NCI-H2171 treated with DMSO at 0.1 percent for 48 hours (cell line): ENCODE data around the gene ETV6.

Experiments used
- DNase-seq: peaks from one replicate; lab custom pipeline; 2025; lab: John Stamatoyannopoulos, UW

Gene ETV6

GRCh38 chr12:11777451-11777850 is 128.0 kb downstream of the ETV6 start:
- no peak for DNase-seq

DNA sequence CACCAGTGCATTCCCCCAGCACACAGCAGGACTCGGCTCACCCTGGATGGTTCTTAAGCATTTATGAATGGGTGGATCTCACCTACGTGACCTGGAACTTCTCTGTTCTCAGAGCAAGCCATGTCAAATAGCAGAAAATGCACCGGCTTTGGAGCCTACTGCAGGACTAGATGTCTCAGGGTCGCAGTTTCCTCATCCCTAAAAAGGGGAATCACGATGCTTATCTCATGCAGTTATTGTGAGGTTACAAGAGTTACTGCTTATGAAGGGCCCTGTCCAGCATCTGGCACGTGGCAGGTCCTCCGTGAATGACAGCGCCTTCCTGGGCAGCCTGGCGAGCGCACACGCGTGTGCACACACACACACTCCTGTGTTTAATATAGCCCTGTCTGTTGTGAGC is 128.5 kb downstream of the ETV6 start:
- DNase-seq = no peak

GRCh38 chr12:11778713-11779685 is 129.5 kb downstream of the ETV6 start:
- no peak for DNase-seq

DNA sequence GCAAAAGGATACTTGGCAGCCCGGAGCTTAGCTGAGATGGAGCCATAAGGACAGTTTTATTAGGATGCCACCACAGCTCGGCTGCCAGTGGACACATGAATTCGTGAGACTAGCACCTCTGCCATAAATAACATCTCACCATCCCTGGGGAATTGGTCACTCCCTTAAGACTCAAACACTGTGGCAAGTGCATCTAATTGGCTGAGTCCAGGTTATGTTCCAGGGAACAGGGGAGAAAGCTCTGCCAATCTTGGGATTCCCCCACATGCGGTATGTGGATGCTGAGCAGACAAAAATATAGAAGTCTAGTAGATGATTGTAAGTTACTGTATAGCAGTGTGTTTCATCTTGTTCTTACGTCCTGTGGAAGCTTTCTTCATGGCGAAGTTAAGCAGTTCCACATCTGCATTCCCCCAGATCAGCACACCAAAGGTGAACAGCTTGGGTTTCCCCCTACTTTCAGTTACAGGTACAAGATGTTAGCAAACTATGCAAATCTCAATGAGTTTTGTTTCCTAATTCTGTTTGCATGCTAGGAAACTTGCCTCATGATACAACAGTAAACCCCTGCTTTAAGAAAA is 131.1 kb downstream of the ETV6 start:
- no peak for DNase-seq

GRCh38 chr12:11782914-11783420 is 133.5 kb downstream of the ETV6 start:
- no peak for DNase-seq

GRCh38 chr12:11785712-11786111 is 136.2 kb downstream of the ETV6 start:
- DNase-seq = no peak

DNA sequence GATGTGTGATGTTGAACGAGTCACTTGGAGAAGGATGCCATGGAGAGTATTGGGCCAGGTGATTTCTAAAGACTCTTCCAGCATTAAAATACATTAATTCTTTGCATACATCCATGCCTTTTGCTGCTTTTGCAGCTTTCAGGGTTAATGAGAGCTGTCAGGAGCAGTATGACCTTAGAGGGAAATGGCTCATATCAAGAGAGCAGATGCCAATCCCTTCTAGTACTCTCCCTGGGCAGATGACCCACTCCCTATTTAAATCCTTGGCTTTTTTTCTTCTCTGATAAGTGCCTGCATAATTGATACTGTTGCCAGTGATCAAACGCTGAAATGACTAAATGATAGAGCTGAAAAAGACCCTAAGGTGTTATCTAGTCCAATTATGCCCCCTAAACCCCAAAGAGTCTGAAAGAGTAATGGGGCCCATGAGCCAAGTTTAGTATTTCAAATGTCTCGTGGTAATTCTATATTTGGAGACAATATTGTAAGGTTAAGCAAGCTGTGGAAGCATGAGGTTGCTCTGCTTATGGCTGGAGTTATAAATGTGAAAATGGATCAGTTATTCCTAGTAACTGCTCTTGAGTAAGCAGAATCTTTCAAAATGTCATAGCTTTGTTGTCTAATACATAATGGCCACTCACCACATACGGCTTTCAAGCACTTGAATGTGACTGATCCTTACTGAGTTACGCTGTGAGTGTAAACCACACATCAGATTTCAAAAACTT is 137.3 kb downstream of the ETV6 start:
- no peak for DNase-seq

GRCh38 chr12:11787437-11787836 is 138.0 kb downstream of the ETV6 start:
- no peak for DNase-seq

DNA sequence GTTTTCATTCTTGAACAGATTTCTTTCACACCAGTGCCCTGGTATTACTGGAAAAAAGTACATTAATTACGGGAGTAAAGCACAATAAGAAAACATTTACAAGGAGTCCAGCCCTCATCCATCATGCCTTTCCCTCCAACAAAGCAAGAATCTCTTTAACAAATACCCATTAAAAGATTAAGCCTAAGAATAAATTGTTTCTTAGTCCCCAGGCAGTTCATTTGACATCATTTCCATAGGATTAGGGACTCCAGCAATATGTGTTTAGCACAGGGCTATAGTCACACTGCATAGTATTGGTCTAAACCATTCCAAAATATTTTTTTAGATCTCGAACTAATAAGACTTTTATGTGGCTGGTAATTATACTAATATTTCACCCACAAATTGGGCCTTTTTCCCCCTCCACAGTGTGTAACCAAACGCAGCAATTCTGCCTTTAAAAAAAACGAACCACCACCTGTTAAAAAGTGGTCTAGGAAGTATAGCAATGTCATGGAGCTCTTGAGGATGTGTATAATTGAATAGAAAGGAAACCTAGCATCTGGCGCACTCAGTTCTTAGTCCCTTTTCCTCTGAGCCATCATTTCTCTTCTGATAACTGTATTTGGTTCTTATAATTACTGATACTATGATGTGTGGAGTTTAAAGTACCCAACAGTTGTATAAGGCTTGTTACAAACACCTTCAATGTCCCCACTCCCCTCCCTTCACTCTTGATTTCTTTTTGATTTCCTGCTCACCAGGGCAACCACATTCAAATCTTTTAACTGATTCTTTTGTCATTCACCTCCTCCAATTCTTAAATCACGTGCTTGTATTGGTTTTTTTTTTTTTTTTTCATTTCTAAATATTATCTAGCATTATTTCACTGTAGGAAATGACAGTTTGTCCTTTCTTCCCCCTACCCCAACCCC is 138.7 kb downstream of the ETV6 start:
- DNase-seq = peak; percentile 18

GRCh38 chr12:11793921-11794710 is 144.6 kb downstream of the ETV6 start:
- no peak for DNase-seq

DNA sequence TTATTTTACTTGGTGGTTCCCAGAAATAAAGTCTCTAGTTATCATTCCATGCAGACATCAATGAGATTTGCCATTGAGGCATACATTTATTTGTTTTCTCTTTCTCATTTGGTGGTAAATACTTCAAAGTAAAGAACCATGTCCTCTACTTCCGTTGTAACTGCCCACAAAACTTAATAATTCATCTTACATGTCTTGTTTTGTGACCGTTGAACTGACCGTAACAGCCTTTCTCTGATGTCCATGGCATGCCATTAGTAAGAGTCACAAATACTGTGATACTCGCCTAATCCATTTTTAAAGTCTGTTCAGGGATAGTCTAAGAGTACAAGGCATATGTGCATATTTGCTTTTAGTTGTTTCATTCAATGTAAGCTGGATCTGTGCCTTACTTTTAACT is 145.3 kb downstream of the ETV6 start:
- DNase-seq = no peak

GRCh38 chr12:11795192-11795912 is 145.9 kb downstream of the ETV6 start:
- no peak for DNase-seq

- no peak for DNase-seq
These were observed 146.5 kb downstream of the ETV6 start for GRCh38 chr12:11795913-11796459.

DNA sequence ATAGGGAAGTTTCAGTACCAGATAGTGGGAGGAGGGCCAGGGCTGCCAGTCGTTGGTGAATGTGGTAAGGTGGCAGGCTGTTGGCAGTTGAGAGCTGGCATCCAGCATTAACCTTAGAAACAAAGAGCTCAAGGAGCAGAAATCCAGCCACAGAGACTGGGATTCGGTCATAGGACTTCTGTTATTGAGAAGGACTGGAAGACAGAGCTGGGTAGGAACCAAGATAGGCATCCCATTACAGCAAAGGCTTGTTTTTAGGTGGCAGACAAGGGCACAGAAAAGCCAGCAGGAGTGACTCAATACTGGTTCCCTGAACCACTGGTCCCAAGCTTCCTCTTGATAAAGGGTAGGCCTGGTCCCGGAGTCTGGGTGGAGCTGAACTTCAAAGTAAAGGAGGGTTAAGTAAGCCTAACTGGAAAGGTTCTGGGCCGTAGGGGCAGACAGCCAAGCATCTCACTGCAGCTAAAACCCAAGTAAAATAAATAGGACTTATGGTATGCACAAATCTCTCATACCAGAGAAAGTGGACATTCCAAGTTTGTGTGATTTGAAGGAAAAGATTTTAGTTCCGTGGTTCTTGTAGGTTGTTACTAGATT is 147.9 kb downstream of the ETV6 start:
- no peak for DNase-seq

GRCh38 chr12:11798006-11798708 is 148.7 kb downstream of the ETV6 start:
- no peak for DNase-seq

DNA sequence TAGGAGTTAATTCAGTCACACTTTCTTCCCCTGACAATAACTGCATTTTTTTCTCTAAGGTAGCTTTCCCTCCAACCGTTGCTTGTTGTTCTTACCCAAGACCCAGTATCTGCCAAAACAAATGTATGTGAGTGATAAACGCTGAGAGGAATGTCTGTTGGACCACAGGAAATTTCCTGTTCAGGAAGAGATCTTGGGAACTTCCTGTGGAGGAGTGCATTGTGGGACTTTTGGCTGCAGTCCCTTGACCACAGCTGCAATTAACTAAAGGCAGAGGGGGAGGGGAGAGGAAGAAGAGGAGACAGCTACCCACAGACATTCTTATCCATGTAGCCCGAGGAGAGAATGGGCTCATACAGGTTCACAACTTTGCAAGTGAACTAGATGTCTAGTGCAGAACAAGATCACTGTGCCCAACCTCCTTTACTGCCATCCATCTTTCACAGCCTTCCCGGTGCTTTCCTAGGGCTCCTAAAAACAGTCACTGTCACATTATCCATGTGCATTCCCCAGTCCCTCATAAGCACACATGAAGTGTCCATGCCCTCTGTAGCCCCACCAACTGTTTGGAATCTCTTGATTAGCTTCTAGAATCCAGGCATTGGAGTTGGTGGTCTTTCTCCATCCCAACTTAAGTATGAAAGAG is 149.5 kb downstream of the ETV6 start:
- DNase-seq = no peak

DNA sequence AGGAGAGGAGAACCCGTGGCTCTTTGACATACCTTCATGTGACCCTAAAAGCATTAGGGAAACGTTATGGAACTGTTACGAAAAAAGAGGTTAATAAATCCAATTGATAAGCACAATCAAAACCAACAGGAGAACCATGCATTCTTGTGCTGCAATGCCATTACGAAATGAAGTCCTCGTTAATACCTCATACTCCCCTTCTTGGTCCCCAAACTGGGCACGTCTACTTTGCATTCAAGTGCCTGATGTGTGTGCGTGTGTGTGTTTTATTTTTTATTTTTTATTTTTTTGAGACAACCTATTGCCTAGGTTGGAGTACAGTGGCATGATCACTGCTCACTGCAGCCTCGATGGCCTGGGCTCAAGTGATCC is 150.0 kb downstream of the ETV6 start:
- DNase-seq = no peak

GRCh38 chr12:11801643-11802042 is 152.2 kb downstream of the ETV6 start:
- no peak for DNase-seq
